Stimulated activated CD4-positive, alpha-beta T cell treated with anti-CD3 and anti-CD28 coated beads, Interleukin-1b, Interleukin-23, amount 100 ng/mL, for 1 hour (primary cell): ENCODE data around the gene PDSS2.
"Not testable (repeated sequence)": the region's sequence is repeated elsewhere in the genome, so short reads cannot be mapped to it uniquely, and the experiment has no call there.

Source experiments
- DNase-seq, 2 donors: peaks; one replicate each; pipeline ENCODE4 v3.0.0-alpha.2; 2020; ENCODE audit warnings: low read depth in 2 of 2

Gene PDSS2

DNA sequence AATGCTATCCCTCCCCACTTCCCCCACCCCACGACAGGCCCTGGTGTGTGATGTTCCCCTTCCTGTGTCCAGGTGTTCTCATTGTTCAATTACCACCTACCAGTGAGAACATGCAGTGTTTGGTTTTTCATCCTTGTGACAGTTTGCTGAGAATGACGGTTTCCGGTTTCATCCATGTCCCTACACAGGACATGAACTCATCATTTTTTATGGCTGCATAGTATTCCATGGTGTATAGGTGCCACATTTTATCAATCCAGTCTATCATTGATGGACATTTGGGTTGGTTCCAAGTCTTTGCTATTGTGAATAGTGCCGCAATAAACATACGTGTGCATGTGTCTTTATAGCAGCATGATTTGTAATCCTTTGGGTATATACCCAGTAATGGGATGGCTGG, 295.1 kb downstream of the PDSS2 start:
- not testable (repeated sequence) for DNase-seq

DNA sequence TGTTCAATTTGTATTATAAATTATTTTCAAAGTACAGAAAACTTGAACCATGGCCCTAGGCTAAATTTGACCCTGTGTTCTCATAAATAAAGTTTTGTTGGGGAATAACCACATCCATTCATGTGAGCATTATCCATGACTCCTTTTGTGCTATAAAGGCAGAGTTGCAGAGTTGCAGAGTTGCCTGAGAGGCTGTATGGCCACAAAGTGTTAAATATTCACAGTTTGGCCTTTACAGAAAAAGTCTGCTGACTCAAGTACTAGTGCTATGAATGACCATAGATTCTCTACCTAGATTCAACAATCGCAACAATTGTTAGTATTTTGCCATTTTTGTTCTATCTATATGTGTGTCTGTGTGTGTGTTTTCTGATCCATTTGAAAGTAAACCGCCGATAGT, 297.8 kb downstream of the PDSS2 start:
- no peak for DNase-seq

DNA sequence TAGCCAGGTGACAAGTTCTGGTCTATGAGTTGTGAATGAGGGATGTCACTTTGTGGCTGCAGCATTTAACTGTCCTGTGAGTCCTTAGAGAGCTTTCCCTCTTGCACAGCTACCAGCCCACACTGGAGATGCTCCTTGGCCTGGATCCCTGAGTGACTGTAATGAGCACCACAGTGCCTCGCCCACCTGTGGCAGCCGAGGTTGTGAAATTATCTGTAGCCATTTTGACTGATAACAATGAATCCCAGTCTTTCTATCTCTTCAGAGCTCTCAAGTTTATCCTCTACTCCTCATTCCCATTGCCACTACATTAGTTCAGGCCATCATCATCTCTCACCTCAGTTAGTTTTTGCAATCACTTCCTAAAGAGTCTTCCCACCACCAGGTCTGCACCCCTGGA, 302.7 kb downstream of the PDSS2 start:
- no peak for DNase-seq

DNA sequence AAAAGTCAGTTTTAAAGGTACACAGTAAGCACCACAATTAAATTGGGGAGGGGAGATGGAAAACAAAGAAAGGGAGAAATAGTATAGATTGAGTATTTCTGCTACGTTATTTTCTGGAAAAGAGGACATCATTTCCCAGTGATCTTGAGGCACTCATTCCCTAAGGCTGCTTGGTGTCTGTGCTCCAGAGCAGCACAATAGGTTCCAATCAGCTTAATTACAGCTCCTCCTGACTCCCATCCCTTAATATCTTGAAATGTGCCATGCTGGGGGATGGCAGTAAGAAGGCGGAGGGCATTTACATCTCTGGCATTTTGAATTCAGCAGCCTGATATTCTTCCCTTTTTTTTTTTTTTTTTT, 304.6 kb downstream of the PDSS2 start:
- DNase-seq, result no peak

DNA sequence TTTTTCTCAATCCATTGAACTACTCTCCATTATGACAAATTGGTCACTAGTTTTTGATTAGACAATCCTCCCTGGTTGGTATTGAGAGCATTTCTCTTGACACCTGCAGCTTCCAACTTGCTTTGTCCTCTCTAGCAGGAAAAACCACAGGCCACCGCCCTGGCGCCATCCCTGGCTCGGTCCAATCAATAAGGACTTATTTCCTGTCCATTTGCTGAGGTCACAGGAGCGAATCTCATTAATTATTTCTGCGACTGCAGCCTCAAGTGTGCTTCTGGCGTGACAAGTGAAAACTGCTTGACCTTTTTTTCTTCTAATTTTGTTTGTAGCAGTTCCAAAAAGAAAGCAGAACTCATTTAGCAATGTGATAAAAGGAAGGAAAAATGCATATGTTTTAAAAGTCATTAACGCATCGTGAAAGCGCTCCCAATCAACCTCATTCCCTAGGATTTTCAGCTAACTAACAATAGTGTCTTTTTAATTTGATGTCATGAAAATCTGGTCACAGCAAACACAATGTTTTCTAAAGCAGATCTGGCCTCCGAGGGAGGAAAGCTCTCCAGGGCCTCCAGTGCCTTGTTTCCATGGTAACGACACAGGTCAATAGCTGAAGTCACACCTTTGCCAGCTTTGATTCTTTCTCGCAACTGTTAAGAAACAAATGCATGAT, 305.1 kb downstream of the PDSS2 start:
- no peak for DNase-seq

DNA sequence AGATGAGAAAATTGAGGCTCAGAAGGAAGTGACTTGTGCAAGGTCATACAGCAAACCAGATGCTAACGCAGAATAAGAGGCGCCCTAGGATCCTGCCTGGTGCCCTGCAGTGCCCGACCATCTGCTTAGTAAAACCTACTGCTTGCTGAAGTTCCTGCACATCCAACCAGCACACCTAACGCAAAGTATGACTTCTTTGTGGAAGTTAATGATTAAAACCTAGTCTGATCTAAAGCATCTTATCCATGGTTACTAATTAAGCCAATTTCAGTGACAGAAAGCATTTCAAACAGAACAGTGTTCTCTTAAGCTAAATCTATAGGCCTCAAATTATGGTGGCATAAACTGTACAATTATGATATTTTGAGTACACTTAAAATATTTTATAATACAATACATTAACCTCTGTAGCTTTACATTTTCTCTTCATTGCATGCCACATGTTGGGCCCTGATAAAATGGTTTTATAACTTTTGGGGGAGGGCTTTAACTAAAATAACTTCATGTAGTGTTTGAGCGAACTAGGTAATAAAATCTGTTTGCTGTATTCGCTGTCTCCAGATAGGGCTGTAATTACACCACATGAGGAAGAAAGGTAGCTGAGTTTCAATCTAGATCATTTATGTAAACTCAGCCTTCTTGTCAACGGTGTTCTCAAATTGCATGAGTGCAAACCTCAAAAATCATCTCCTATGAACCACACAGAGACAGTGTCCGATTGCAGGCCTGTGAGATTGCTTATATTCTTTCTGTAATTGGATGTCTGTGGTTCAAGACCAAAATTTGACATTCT, 306.5 kb downstream of the PDSS2 start:
- no peak for DNase-seq

DNA sequence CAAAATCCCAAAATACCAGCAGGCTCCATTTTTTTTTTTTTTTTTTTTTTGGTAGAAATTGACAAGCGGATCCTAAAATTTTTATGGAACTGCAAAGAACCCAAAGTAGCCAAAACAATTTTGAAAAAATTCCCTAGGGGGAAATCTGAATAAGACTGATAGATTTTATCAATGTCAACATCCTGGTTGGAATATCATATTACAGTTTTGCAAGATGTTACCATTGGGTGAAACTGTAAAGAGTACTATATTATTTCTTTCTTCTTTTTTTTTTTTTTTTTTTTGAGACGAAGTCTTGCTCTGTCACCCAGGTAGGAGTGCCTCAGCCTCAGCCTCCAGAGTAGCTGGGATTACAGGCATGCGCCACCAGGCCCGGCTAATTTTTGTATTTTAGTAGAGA, 314.7 kb downstream of the PDSS2 start:
- DNase-seq, result no peak

DNA sequence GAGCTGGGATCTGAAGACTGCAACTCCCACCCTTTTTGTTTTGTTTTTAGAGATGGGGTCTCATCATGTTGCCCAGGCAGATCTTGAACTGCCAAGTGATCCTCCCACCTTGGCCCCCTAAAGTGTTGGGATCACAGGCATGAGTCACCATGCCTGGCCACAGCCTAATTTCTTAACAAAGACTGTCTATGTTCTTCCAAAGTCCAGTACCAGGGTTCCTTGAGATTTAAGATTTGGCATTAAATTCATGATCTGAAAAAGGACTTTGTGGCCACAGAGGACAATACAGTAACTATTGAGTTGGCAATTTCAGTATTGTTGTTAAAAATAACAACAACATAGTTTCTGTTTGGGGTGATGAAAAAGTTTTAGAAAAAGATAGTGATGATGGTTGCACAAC, 315.4 kb downstream of the PDSS2 start:
- DNase-seq, result no peak

DNA sequence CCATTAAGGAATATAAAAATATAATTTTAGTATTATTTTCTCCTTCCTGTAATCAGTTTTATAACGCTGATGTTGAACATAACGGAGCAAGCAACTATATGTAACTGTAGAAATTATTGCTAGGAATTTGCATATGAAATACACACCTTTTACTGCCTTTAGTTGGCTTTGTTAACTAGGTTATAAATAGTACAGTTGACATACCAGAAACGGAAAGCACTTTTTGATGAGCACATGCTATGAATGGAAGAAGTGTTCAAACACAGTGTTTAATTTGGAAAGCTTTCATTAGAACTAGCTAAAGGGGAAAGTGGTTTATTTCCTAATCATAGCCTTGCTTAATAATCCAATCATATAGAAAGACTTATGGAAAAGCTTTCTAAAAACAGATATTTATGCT, 318.8 kb downstream of the PDSS2 start:
- DNase-seq, result no peak

DNA sequence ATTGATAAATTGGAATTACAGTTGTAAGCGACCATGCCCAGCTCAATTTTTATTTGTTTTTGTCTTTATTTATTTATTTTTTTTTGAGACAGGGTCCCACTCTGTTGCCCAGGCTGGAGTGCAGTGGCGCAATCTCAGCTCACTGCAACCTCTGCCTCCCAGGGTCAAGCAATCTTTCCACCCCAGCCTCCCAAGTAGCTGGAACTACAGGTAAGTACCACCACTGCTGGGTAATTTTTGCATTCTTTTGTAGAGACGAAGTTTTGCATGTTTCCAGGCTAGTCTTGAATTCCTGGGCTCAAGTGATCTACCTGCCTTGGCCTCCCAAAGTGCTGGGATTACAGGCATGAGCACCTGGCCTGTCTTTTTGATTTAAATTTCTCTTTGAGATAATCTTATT, 323.0 kb downstream of the PDSS2 start:
- DNase-seq, result not testable (repeated sequence)

DNA sequence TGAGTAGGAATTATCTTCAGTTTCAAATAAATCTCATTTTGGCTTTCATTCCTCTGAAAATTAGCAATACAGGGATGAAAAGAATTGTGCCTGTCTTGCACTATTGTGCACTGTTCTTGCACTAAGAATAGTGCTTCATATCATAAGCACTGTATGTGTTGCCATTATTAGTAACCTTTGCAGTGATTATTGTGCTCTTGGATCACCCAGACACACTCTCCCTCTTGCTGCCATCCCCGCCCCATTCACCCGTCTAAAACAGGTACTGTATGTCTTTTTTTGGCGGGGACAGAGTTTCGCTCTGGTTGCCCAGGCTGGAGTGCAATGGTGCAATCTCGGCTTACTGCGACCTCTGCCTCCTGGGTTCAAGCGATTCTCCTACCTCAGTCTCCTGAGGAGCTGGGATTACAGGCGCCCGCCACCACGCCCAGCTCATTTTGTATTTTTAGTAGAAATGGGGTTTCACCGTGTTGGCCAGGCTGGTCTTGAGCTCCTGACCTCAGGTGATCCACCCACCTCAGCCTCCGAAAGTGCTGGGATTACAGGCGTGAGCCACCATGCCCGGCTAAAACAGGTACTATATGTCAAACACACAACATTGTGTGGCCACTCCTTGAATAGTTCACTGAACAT, 324.2 kb downstream of the PDSS2 start:
- DNase-seq, result not testable (repeated sequence)

DNA sequence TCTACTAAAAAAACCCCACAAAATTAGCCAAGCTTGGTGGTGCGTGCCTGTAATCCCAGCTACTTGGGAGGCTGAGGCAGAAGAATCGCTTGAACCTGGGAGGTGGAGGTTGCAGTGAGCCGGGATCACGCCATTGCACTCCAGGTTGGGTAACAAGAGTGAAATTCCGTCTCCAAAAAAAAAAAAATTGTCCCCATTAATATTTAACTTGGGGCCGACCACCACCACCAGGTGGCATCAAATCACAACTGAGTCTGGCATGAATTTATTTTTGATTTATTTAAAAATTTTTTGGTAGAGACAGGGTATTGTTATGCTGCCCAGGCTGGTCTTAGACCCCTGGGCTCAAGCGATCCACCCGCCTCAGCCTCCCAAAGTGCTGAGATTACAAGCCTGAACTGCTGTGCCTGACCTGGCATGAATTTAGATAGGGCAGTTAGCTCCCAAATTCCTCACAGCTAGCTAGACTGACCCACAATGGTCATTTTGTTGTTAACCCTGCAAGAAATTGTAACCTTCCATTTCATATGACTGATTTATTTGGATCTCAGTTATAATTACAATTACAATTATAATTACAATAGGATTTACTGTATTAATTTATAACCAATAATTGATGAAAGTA, 326.9 kb downstream of the PDSS2 start:
- no peak for DNase-seq

DNA sequence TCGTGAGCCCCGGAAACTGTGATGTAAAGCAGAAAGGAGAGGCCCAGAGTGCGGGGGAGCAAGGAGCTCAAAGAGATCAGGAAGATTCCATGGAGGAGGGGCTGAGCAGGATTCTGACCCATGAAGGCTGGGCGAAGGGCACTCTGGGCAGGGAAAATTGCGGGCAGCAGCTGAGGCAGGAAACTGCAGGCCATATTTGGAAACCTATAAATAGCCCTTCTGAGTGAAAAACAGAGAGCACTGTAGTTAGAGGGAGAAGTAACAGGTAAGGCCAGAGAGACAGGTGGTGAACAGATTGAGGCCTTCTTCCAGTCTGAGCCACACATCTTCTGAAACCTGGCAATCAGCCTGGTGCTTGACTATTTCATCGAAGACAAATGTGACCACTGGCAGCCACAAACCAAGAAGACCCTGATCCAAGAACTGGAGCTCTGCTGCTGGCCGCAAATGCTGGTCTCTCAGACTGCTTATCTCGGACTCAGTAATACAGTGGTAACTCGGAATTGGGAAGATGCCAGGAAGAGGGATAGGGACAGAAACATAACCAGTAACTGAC, 329.9 kb downstream of the PDSS2 start:
- DNase-seq, result no peak

DNA sequence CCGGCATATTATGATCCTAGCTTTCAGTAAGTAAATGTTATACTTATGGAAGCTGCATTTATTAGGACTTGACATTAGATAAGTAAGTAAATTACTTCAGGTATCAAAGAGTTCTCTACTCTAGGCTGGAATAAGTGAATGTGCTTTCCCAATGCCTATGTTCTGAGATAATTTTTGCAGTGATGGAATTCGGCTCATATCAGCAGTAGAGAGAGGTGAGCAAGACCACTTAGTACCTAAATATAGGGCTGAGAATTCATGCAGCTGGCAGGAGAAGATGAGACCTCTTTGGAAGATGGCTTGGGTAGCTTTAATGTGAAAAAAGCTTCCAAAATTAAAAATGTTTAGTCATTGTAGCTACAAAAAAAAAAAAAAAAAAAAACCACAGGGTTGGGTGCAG, 330.8 kb downstream of the PDSS2 start:
- no peak for DNase-seq

DNA sequence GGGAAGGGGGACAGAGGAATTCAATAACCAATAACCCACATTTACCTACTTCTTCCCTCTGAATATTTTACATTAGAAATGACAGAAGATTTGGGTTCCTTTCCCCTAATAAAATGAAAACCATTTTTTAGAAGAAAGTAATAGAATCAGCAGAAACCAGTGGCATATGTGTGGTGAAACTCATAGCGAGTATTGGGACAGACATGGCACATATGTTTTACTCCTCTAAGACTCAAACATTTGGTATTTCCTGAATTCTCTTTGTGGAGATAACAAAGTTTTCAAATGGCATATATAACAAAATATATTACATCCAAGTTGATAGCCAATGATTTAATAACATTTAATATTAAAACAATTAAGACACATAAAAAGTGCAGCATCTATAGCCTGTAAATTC, 331.2 kb downstream of the PDSS2 start:
- no peak for DNase-seq

DNA sequence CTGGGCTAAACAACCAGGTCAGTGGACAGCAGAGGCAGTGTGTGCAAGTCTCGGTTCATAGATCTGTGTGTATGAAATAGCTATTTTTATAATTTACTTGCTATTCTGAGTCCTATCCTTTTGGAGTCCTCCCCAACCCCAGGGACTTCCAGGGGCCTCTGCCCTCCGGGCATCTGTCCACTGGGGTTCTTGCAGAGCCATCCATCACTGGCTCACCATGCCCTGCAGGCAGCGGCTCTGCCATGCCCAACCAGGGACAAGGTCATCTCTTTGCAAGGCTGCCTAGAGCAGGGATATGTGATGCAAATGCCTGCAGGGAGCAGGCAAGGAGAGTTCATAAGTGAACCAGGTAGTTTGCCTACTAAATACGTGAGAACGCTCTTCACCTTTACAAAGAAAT, 333.6 kb downstream of the PDSS2 start:
- no peak for DNase-seq

DNA sequence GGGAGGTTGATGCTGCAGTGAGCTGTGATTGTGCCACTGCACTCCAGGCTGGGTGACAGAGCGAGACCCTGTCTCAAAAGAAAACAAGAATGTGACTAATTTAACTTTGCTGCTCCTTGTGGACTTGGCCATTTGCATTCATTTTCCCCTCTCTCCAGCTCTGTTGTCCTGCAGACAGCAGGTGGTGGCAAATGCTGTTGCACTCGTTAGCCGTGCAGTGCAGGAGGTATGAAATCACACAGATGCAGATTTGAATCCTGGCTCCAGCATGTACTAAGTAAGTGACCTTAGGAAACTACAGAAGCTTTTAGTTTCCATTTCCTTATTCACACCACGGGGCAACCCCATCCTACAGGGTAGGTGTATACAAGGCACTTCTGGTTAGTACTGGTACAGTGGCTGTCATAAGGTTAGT, 334.4 kb downstream of the PDSS2 start:
- DNase-seq, result no peak

DNA sequence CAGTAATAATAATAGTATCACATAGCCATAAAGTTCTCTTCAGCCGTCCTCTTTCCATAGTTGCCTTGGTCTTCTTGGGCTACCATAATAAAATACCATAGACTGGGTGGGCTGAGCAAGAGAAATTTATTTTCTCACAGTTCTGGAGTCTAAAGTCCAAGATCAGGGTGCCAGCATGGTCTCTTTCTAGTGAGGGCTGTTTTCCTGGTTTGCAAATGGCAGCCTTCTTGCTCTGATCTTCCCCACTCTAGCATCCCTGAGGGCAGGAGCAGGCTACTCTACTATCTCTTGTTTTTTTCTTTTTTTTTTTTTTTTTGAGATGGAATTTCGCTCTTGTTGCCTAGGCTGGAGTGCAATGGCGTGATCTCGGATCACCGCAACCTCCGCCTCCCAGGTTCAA, 335.9 kb downstream of the PDSS2 start:
- DNase-seq, result no peak

DNA sequence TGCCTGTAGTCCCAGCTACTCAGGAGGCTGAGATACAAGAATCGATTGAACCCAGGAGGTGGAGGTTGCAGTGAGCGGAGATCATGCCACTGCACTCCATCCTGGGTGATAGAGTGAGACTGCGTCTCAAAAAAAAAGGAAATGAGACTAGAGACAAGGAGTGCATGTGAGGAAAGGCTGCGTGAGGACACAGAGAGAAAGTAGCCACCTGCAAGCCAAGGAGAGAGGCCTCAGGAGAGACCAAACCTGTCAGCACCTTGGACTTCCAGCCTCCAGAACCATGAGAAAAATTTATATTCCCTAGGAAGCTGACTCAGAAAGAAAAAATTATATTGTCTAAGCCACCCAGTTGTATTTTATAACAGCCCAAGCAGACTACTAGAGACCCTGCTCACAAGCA, 336.6 kb downstream of the PDSS2 start:
- DNase-seq, result no peak

DNA sequence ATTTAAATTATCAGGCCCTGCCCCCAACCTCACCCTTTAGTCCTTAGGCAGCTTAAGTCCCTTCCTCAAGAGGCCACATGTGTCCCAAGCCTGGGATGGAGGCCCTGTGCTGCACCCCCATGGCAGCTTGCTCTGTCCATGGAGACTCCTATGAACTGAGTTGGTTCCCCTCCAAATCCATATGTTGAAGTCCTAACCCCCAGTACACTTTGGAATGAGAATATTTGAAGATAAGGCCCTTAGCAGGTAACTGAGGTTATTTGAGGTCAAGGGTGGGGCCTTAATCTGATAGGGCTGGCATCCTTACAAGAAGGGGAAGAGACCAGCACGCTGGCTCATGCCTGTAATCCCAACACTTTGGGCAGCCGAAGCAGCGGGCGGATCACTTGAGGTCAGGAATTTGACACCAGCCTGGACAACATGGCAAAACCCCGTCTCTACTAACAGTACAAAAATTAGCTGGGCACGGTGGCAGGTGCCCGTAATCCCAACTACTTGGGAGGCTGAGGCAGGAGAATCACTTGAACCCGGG, 337.3 kb downstream of the PDSS2 start:
- DNase-seq, result no peak

DNA sequence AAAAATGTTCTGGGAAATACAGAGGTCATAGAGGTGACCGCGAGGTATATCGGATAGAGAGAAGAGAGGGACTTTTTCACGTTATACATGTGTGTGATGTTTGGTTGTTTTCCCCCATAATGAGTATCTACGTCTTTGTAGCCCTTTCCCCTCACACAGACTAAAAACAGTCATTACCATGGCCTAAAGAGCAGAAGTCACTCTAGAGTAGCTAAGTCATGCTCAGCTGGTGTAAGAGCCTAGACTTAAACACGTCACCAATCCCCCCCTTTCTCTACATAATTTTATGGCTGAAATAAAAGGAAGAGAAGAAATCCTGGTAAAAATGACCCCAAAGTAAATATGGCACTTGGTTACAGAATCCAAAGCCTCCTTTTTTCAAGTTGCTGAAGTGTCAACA, 338.1 kb downstream of the PDSS2 start:
- no peak for DNase-seq

DNA sequence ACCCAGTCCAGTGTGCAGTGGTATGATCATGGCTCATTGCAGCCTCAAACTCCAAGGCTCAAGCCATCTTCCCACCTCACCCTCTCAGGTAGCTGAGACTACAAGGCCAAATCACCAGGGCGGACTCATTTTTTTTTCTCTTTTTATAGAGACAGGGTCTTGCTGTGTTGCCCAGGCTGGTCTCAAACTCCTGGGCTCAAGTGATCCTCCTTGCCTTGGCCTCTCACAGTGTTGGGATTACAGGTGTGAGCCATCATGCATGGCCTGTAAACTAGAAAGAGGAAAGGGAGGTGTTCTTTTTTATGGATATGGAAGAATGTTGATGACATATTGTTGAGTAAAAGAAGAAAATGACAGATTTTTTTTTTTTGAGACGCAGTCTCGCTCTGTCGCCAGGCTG, 339.0 kb downstream of the PDSS2 start:
- DNase-seq, result no peak
